Measurements from ENCODE around the gene MTFP1.

Gene MTFP1

DNA sequence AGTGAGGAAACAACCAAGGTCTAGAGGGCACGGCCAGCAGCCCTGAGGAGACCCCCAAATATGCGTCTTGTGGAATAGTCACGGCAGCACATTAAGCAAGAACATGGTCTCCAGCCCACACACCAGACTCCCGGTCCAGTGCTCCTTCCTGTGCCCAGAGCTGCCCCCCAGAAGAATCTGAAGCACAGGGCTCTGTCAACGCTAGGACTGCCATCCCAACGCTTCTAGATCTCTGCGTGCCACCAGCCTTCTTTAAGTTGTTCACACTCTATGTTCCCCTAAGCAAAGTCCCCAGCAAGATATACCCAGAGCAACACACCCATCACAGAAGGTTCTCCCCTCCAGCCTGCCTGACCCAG lies 32.3 kb upstream of the MTFP1 start:
- TF ChIP-seq, protein P1, sequence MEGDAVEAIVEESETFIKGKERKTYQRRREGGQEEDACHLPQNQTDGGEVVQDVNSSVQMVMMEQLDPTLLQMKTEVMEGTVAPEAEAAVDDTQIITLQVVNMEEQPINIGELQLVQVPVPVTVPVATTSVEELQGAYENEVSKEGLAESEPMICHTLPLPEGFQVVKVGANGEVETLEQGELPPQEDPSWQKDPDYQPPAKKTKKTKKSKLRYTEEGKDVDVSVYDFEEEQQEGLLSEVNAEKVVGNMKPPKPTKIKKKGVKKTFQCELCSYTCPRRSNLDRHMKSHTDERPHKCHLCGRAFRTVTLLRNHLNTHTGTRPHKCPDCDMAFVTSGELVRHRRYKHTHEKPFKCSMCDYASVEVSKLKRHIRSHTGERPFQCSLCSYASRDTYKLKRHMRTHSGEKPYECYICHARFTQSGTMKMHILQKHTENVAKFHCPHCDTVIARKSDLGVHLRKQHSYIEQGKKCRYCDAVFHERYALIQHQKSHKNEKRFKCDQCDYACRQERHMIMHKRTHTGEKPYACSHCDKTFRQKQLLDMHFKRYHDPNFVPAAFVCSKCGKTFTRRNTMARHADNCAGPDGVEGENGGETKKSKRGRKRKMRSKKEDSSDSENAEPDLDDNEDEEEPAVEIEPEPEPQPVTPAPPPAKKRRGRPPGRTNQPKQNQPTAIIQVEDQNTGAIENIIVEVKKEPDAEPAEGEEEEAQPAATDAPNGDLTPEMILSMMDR (IDR thresholded peaks at IDR 0.05; ENCODE audit: low read depth, low read length): no peak
- Histone ChIP-seq H3K27ac (peak overlapping the region; percentile 78), H3K36me3 (no peaks in the 10 kb centered on the region), H3K4me3 (ENCODE audit: low read depth, low read length) (peak overlapping the region; percentile 14), H3K27me3 (ENCODE audit: insufficient read depth, low read depth, severe bottlenecking) (no peaks in the 10 kb centered on the region), H3K9me3 (ENCODE audit: severe bottlenecking) (no peaks in the 10 kb centered on the region)
- no peak for DNase-seq

DNA sequence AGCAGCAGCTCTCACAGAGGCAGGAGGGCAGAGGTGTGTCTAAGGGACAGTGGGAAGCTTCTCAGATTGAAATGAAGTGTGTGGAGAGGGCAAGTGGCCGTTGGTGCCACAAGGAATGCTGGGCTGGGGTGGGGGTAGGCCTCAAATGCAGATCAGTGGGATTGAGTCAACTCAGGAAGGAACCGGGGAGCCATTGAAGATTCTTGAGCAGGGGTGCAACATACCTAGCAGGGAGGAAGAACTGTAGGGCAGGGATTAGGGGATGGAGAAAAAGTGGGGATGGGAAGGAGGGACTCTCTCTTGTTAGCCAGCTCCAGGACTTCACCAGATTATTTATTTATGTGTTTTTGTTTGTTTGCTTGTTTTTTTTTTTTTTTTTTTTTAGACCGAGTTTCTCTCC lies 31.7 kb upstream of the MTFP1 start:
- no peak for DNase-seq
- H3K27me3 ChIP-seq (ENCODE audit: insufficient read depth, low read depth, severe bottlenecking): no peaks in the 10 kb centered on the region
- TF ChIP-seq, protein P1 (IDR thresholded peaks at IDR 0.05; ENCODE audit: low read depth, low read length): no peak
- no peaks in the 10 kb centered on the region for H3K9me3 ChIP-seq (ENCODE audit: severe bottlenecking)
- H3K36me3 ChIP-seq: no peaks in the 10 kb centered on the region
- H3K27ac ChIP-seq: peak overlapping the region; percentile 78
- no peak overlapping the region for H3K4me3 ChIP-seq (ENCODE audit: low read depth, low read length)

DNA sequence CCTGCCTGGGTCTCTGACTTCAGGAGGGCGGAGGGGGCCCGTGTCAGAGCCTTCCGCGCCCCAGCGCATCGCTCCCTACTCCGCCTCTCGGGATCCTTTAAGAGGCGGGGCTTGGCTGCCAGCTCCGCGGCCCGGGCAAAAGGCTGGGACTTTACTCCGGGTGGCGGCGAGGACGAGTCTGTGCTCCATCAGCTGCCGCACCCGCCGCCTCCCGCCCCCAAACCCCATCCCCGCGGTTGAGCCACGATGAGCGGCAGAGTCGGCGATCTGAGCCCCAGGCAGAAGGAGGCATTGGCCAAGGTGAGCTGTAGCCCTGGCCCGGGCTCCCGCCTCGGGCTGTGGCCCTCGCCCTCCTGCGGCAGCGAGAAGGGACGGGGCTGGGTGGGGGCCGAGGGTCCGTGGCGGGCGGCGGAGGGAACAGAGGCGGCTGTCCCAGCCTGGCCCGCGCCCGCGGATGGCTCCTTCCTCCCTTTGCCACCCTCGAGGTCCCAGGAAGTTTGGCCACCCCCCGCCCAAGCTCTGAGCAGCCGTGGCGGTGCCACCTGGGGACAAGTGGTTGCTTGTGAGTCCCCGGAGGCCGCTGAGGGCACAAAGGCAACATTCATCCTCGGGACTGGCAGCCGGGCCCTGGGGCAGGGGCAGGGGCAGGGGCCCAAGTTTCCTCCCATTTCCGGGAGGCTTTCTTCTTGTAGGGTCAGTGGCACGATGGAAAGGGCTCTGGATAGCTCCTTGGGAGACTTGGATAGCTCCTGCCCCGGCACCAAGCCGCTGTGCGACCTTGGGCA lies 28.5 kb upstream of the MTFP1 start, which contains the start of gene SEC14L2:
Gene SEC14L2, plus strand, starts transcription at position 148 of the 785 bp plus-strand sequence. Its CDS starts 99 bp downstream, at position 247.
- H3K9me3 ChIP-seq (ENCODE audit: severe bottlenecking): no peaks in the 10 kb centered on the region
- H3K36me3 ChIP-seq: peaks cover 7% of the 10 kb centered on the region; the same call in 1 of the 2 replicates
- DNase-seq: peak; percentile 78
- H3K4me3 ChIP-seq (ENCODE audit: low read depth, low read length): peak within 1 kb of the TSS; percentile 65
- TF ChIP-seq, protein P1 (IDR thresholded peaks at IDR 0.05; ENCODE audit: low read depth, low read length): no peak
- no peak within 1 kb of the TSS for H3K27ac ChIP-seq
- H3K27me3 ChIP-seq (ENCODE audit: insufficient read depth, low read depth, severe bottlenecking): no peaks in the 10 kb centered on the region

DNA sequence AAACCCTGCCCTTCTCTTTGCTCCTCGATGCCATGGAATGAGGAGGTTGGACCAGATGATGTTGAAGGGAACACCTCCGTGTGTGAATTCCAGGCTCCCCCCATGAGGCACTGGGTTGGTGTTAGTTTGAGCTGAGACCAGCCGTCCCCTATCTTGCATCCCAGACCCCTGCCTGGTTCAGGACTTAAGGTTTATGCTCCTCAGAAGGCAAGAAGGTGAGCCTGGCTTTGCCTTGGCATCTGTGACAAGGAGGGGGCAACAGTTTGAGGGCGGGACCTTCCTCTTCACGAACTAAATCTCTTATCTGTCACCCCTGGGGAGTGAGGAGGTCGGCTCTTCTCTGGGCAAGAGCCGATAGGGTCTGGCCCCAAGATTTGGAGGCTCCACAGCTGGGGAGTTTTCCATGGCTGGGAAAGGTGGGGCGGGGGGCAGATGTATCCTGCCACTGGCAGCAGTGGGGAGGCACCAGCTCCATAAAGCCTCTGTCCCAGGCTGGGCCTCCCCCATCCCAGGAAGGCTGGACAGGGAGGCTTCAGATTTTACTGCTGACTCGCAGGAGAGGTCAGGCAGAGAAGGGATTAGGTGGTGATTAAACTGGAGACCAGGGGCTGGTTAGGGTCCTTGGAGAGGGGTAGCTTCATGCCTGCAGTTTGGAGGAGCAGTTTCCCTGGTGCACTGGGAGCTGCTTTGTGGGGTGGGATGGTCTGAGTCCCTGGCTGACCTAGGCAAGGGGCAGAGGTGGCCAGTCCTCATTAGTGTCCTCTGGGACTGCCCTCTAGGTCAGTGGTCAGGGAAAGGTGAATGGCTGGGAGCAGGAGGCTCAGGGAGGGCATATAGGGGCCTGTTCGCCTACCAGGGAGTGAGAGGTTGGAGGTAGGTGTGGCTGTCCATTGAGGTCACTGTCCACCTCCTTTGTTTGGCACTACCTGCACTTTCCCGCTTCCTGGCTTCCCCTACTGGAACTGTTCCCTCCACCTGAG lies 27.6 kb upstream of the MTFP1 start:
- DNase-seq: no peak
- peaks cover 7% of the 10 kb centered on the region; the same call in 1 of the 2 replicates for H3K36me3 ChIP-seq
- no peak overlapping the region for H3K27ac ChIP-seq
- H3K4me3 ChIP-seq (ENCODE audit: low read depth, low read length): peak overlapping the region; percentile 65
- H3K27me3 ChIP-seq (ENCODE audit: insufficient read depth, low read depth, severe bottlenecking): no peaks in the 10 kb centered on the region
- TF ChIP-seq, protein P1 (IDR thresholded peaks at IDR 0.05; ENCODE audit: low read depth, low read length): no peak
- H3K9me3 ChIP-seq (ENCODE audit: severe bottlenecking): no peaks in the 10 kb centered on the region

DNA sequence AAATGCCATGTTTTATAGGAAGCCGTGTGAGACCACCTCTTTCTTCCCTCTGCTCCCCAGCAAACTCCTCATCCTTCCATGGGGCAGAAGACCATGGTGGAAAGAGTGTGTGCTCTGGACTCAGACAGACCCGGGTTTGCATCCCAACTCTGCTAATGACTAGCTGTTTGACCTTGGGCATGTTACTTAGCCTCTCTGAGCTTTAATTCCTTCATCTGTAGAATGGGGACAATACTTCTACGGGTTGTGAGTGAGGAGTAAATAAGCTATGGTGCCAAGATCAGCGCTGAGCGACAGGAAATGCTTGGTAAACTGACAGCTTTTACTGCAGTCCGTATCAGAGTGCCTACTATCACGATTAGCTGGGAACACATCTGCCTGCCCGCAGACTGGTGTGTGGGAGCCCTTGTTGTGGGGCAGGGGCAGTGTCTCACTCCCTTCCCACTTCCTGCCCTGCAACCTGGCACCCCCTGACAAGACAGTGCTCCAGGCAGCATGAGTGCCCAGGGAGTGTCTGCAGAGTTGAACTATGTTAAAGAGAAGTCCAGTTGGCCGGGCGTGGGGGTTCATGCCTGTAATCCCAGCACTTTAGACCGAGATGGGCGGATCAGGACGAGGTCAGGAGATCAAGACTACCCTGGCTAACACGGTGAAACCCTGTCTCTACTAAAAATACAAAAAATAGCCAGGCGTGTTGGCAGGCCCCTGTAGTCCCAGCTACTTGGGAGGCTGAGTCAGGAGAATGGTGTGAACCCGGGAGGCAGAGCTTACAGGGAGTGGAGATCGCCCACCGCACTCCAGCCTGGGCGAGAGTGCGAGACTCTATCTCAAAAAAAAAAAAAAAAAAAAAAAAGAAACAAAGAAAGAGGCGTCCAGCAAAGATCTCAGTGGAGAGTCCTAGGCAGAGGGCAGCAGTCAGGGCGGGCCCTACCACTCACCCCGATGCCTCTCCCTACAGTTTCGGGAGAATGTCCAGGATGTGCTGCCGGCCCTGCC lies 26.6 kb upstream of the MTFP1 start:
- no peak for DNase-seq
- H3K36me3 ChIP-seq: peaks cover 7% of the 10 kb centered on the region; the same call in 1 of the 2 replicates
- H3K4me3 ChIP-seq (ENCODE audit: low read depth, low read length): no peak overlapping the region
- H3K27ac ChIP-seq: no peak overlapping the region
- no peaks in the 10 kb centered on the region for H3K9me3 ChIP-seq (ENCODE audit: severe bottlenecking)
- H3K27me3 ChIP-seq (ENCODE audit: insufficient read depth, low read depth, severe bottlenecking): no peaks in the 10 kb centered on the region
- TF ChIP-seq, protein P1 (IDR thresholded peaks at IDR 0.05; ENCODE audit: low read depth, low read length): no peak

Data from WERI-Rb-1 (cell line).